HEK293 (cell line): ENCODE results near the gene LAMA5.

Experiments used
- CTCF ChIA-PET: fragments of 350-600 bp; formaldehyde crosslinking; extraction: SDS; loops from one replicate; lab custom pipeline; 2021; ENCODE audit warnings: antibody characterized with exemption; lab: Yijun Ruan, JAX
- POLR2A ChIA-PET: fragments of 300-600 bp; formaldehyde crosslinking; extraction: SDS; loops from one replicate; lab custom pipeline; 2020; ENCODE audit warnings: antibody characterized with exemption, inconsistent platforms; lab: Yijun Ruan, JAX
- H3K27ac ChIP-seq: fragments of 200-500 bp; sonication (Bioruptor generic); 2 replicates; pipeline ENCODE4 v1.5.1; 2014; ENCODE audit warnings: low read depth, low read length, control low read depth, inconsistent platforms; ENCODE audit errors: extremely low read depth
- H3K36me3 ChIP-seq, 2 experiments: fragments of 200-500 bp in 1 of 2; sonication (Bioruptor generic) in 1 of 2; 1 replicate in 1 of 2; 2 replicates in 1 of 2; pipeline ENCODE4 v1.5.1; 2014 to 2017; ENCODE audit warnings: inconsistent platforms in 2 of 2, low read length in 2 of 2; ENCODE audit not compliant: control insufficient read depth in 2 of 2, insufficient read depth in 1 of 2
- H3K4me1 ChIP-seq: fragments of 200-500 bp; sonication (Bioruptor generic); 2 replicates; pipeline ENCODE4 v1.5.1; 2014; ENCODE audit warnings: mild to moderate bottlenecking, low read length, inconsistent platforms; ENCODE audit not compliant: control insufficient read depth, insufficient read depth
- H3K4me3 ChIP-seq: 2 replicates; pipeline ENCODE4 v1.5.1; 2011; ENCODE audit warnings: low read depth, mild to moderate bottlenecking, control low read depth, low read length, moderate library complexity
- H3K9me3 ChIP-seq: fragments of 200-500 bp; sonication (Bioruptor generic); 2 replicates; pipeline ENCODE4 v1.5.1; 2014; ENCODE audit warnings: low read depth, low read length, inconsistent platforms; ENCODE audit not compliant: control insufficient read depth, insufficient read depth
- EGR2 ChIP-seq: fragments of 450-650 bp; formaldehyde crosslinking; IDR thresholded peaks from 2 replicates; pipeline ENCODE4 v1.5.1; 2016; ENCODE audit warnings: low read depth, missing biosample characterization, missing genetic modification characterization
- ELK4 ChIP-seq: IDR thresholded peaks from 2 replicates; pipeline ENCODE4 v1.6.1; 2011; ENCODE audit warnings: mild to moderate bottlenecking, low read depth, low read length, borderline replicate concordance
- GLI4 ChIP-seq: fragments of 450-650 bp; formaldehyde crosslinking; IDR thresholded peaks from 2 replicates; pipeline ENCODE4 v1.5.1; 2016; ENCODE audit warnings: missing biosample characterization, missing genetic modification characterization
- HOXA7 ChIP-seq: sonication (generic); formaldehyde crosslinking; IDR thresholded peaks from 2 replicates; pipeline ENCODE4 v1.8.1; 2022; ENCODE audit warnings: missing genetic modification reagents, borderline replicate concordance
- KLF9 ChIP-seq: fragments of 450-650 bp; formaldehyde crosslinking; IDR thresholded peaks from 2 replicates; pipeline ENCODE4 v1.5.1; 2016; ENCODE audit warnings: missing biosample characterization, missing genetic modification characterization, low read depth
- OSR2 ChIP-seq: fragments of 450-650 bp; formaldehyde crosslinking; IDR thresholded peaks from 2 replicates; pipeline ENCODE4 v1.5.1; 2016; ENCODE audit warnings: missing biosample characterization, missing genetic modification characterization
- SCRT2 ChIP-seq: fragments of 450-650 bp; formaldehyde crosslinking; IDR thresholded peaks from 2 replicates; pipeline ENCODE4 v1.5.1; 2016; ENCODE audit warnings: missing biosample characterization, missing genetic modification characterization
- SP3 ChIP-seq: fragments of 450-650 bp; formaldehyde crosslinking; IDR thresholded peaks from 2 replicates; pipeline ENCODE4 v1.5.1; 2016; ENCODE audit warnings: missing biosample characterization, missing genetic modification characterization
- ZBTB11 ChIP-seq: fragments of 450-650 bp; formaldehyde crosslinking; conservative IDR thresholded peaks from 2 replicates; pipeline ENCODE4 v1.5.1; 2016; ENCODE audit warnings: low read depth, missing biosample characterization, missing genetic modification characterization
- ZBTB8A ChIP-seq: fragments of 450-650 bp; formaldehyde crosslinking; IDR thresholded peaks from 2 replicates; pipeline ENCODE4 v1.5.1; 2016; ENCODE audit warnings: missing biosample characterization, missing genetic modification characterization
- ZNF114 ChIP-seq: fragments of 450-650 bp; formaldehyde crosslinking; IDR thresholded peaks from 2 replicates; pipeline ENCODE4 v1.5.0; 2017; ENCODE audit warnings: missing biosample characterization, missing genetic modification characterization
- ZNF18 ChIP-seq: fragments of 450-650 bp; formaldehyde crosslinking; IDR thresholded peaks from 2 replicates; pipeline ENCODE4 v1.5.1; 2016; ENCODE audit warnings: missing biosample characterization, missing genetic modification characterization
- ZNF211 ChIP-seq: fragments of 450-650 bp; formaldehyde crosslinking; IDR thresholded peaks from 2 replicates; pipeline ENCODE4 v1.5.1; 2016; ENCODE audit warnings: low read depth, missing biosample characterization, missing genetic modification characterization
- ZNF600 ChIP-seq: fragments of 450-650 bp; formaldehyde crosslinking; IDR thresholded peaks from 2 replicates; pipeline ENCODE4 v1.5.1; 2016; ENCODE audit warnings: missing biosample characterization, missing genetic modification characterization
- ZNF629 ChIP-seq: fragments of 450-650 bp; formaldehyde crosslinking; IDR thresholded peaks from 2 replicates; pipeline ENCODE4 v1.5.1; 2017; ENCODE audit warnings: missing biosample characterization, missing genetic modification characterization
- ZNF837 ChIP-seq: fragments of 450-650 bp; formaldehyde crosslinking; IDR thresholded peaks from 2 replicates; pipeline ENCODE4 v1.5.1; 2016; ENCODE audit warnings: missing biosample characterization, missing genetic modification characterization
- ZSCAN5A ChIP-seq: fragments of 450-650 bp; formaldehyde crosslinking; IDR thresholded peaks from 2 replicates; pipeline ENCODE4 v1.5.1; 2016; ENCODE audit warnings: missing biosample characterization, missing genetic modification characterization
- TF ChIP-seq, protein P1 (sequence below): fragments of 450-650 bp; IDR thresholded peaks from 2 replicates; pipeline ENCODE4 v1.5.1; 2018; ENCODE audit warnings: missing biosample characterization, mild to moderate bottlenecking, missing genetic modification characterization

Gene LAMA5

DNA sequence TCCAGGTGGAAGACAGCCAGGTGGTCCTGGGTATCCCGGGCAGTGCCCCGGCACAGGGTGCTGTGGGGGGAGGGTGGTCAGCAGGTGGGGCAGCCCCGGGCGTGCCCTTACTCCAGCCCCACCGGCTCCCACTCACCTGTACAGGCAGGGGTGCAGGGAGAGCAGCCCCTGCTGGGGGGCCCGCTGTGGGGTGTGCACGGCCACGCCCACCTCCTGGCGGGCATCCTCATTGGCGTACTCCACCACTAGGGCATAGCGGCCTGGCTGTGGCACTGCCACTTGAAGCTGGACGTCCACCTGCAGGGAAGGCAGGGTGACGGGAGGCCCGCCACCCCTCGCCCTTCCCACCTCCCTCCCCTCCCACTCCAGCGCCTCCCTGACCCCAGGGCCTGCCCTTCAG lies 34.7 kb downstream of the LAMA5 start:
- Histone ChIP-seq H3K9me3 (no peaks in the 10 kb centered on the region), H3K27ac (no peak overlapping the region), H3K4me1 (no peaks in the 10 kb centered on the region), H3K4me3 (no peak overlapping the region), H3K36me3 (peaks cover 0 to 84% of the 10 kb centered on the region in 2 experiments; a peak in 2 of 3 replicates)
- ChIA-PET CTCF (interaction anchor here (0.6 to 1.5 kb wide), 2 partner anchors 46 to 50 kb away, joined by 3 to 5 read pairs; no protein-coding TSS in a partner anchor), POLR2A (no interaction called here)
- TF ChIP-seq HOXA7 (no peak), KLF9 (peak; percentile 61; the same call in 1 of the 2 replicates)

DNA sequence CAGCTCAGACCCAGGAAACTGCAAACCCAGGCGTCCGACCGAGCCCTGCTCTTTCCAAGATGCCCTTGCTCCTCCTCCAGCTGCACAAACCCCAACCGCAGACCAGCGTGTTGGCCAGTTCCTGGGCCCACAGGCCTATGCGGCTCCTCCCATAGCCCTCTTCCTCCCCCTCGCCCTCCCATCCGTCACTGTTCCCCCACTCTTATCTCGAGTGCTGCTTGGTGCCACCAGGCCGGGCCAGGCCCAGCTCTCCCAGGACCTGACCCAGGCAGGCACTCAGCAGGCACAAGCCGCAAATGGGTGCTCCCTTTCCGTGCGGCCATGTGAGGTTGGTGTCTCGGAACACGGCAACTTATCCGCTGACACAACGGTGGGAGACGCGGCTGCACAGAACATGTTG lies 35.8 kb downstream of the LAMA5 start:
- H3K27ac ChIP-seq, result no peak overlapping the region
- TF ChIP-seq EGR2, result no peak
- H3K36me3 ChIP-seq, result peaks cover 0 to 84% of the 10 kb centered on the region in 2 experiments; a peak in 2 of 3 replicates
- H3K9me3 ChIP-seq, result no peaks in the 10 kb centered on the region
- H3K4me3 ChIP-seq, result no peak overlapping the region
- CTCF ChIA-PET, result interaction anchor here (1.5 kb wide), 1 partner anchor 51 kb away, joined by 5 read pairs; no protein-coding TSS in a partner anchor
- POLR2A ChIA-PET, result interaction anchor here (0.7 kb wide), 1 partner anchor 13 kb away, joined by 4 read pairs; no protein-coding TSS in a partner anchor
- no peaks in the 10 kb centered on the region for H3K4me1 ChIP-seq

DNA sequence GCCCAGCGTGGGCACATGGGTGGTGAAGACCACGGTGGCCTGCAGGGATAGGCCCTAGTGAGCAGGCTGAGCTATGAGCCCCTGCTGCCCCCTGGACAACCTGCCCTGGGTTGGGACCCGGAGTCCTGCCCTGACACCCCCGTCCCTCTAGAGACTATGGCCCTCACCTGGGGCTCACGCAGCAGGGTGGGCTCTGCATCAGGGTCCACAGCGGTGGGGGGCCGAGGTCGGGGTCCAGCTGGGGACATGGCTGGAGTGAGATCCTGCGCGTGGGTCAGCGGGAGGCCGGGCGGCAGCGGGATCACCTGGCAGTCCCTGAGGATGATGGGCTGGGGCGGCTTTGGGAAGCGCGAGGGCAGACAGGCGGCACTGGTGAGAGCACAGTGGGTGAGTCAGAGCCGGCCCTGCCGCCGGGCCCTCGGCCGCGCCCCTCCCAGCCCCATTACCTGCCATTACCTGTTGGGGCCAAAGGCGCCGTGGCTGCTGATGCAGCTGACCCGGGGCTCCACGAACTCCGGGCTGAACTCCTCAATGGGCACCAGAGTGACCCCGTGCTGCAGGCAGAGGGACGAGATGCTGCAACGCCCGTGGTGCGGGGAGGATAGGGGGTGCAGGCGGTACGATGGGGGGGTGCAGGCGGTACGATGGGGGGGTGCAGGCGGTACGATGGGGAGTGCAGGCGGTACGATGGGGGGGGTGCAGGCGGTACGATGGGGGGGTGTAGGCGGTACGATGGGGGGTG lies 36.4 kb downstream of the LAMA5 start:
- Histone ChIP-seq H3K36me3 (peaks cover 0 to 85% of the 10 kb centered on the region in 2 experiments; a peak in 2 of 3 replicates), H3K4me3 (no peak overlapping the region), H3K27ac (no peak overlapping the region), H3K9me3 (no peaks in the 10 kb centered on the region), H3K4me1 (no peaks in the 10 kb centered on the region)
- ChIA-PET CTCF (interaction anchor here (0.5 kb wide), 1 partner anchor 37 kb away, joined by 3 read pairs; no protein-coding TSS in a partner anchor), POLR2A (interaction anchor here (0.7 kb wide), 1 partner anchor 14 kb away, joined by 4 read pairs; no protein-coding TSS in a partner anchor)
- TF ChIP-seq ZNF837 (tag by site-specific recombination) (no peak), ZNF211 (tag by site-specific recombination) (no peak), GLI4 (tag by site-specific recombination) (no peak), SP3 (no peak), SCRT2 (tag by site-specific recombination) (no peak), ELK4 (no peak), ZSCAN5A (tag by site-specific recombination) (no peak), ZBTB8A (tag by site-specific recombination) (no peak), ZNF600 (no peak), OSR2 (no peak), ZBTB11 (tag by site-specific recombination) (no peak), ZNF18 (tag by site-specific recombination) (no peak), ZNF629 (tag by site-specific recombination) (no peak), ZNF114 (tag by site-specific recombination) (no peak)
- TF ChIP-seq, protein P1, sequence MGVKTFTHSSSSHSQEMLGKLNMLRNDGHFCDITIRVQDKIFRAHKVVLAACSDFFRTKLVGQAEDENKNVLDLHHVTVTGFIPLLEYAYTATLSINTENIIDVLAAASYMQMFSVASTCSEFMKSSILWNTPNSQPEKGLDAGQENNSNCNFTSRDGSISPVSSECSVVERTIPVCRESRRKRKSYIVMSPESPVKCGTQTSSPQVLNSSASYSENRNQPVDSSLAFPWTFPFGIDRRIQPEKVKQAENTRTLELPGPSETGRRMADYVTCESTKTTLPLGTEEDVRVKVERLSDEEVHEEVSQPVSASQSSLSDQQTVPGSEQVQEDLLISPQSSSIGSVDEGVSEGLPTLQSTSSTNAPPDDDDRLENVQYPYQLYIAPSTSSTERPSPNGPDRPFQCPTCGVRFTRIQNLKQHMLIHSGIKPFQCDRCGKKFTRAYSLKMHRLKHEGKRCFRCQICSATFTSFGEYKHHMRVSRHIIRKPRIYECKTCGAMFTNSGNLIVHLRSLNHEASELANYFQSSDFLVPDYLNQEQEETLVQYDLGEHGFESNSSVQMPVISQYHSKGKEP, result no peak
